GM21576 (cell line): ENCODE measurements around the gene ALKBH6.

Source experiments
- ATAC-seq: cut with Tn5 transposase; IDR thresholded peaks from one replicate; pipeline ENCODE4 v1.9.1; 2021; ENCODE audit warnings: mild to moderate bottlenecking, moderate library complexity; ENCODE audit not compliant: unreplicated experiment

The ALKBH6 gene

GRCh38 chr19:35960432-35960972 lies 53.5 kb downstream of the ALKBH6 start:
- ATAC-seq = no peak

- no peak for ATAC-seq
Observed at GRCh38 chr19:35959968-35960320, 54.1 kb downstream of the ALKBH6 start.
